Activated naive CD4-positive, alpha-beta T cell treated with anti-CD3 and anti-CD28 coated beads, Interleukin-2, amount 50 U/mL, for 72 hours (primary cell): Measurements from ENCODE around the gene DUSP7. TPM values are rescaled to one million over a fixed set of nuclear protein-coding genes. Genes with fewer than 3 reads are reported as not detected.

ENCODE experiments used
- total RNA-seq, 2 donors: library from RNA; stranded (reverse); gene quantifications; one replicate each; pipeline ENCODE4 v1.2.3, GENCODE V29; 2022

The DUSP7 gene
- total RNA-seq, 2 donors from 2014 or later: 10.8 to 17.5 TPM

Other genes with a start within 250 kb of the DUSP7 start
- not detected for gene IQCF2, start 195.0 kb downstream of the DUSP7 start, total RNA-seq
- not detected for gene IQCF5, start 181.0 kb downstream of the DUSP7 start, total RNA-seq
- gene IQCF1, start 153.2 kb downstream of the DUSP7 start, total RNA-seq: not detected
- gene RRP9, start 114.7 kb downstream of the DUSP7 start, total RNA-seq: 10 to 100 TPM; 23.6 to 33.0 TPM
- 10 to 100 TPM; 17.0 to 18.6 TPM for gene PARP3, start 114.2 kb downstream of the DUSP7 start, total RNA-seq
- not detected for gene GPR62, start 101.2 kb downstream of the DUSP7 start, total RNA-seq
- 10 to 100 TPM; 11.3 to 14.3 TPM for gene PCBP4, start 89.1 kb downstream of the DUSP7 start, total RNA-seq
- gene ABHD14B, start 82.5 kb downstream of the DUSP7 start, total RNA-seq: 10 to 100 TPM; 21.4 to 62.4 TPM
- 1 to 10 TPM; 7.7 to 9.0 TPM for gene ABHD14A, start 81.5 kb downstream of the DUSP7 start, total RNA-seq
- 10 to 100 TPM; 54.7 to 78.5 TPM for gene ACY1, start 73.0 kb downstream of the DUSP7 start, total RNA-seq
- 1,000 to 10,000 TPM; 1,489 to 1,761 TPM for gene RPL29, start 60.7 kb downstream of the DUSP7 start, total RNA-seq
- gene POC1A, start 97.9 kb upstream of the DUSP7 start, total RNA-seq: 10 to 100 TPM; 28.8 to 32.2 TPM
- gene ALAS1, start 141.6 kb upstream of the DUSP7 start, total RNA-seq: 10 to 100 TPM; 56.1 to 72.0 TPM
- gene TLR9, start 169.1 kb upstream of the DUSP7 start, total RNA-seq: under 1 TPM; 0.18 to 0.86 TPM
- 100 to 1,000 TPM in 1 of 2 donors, 10 to 100 TPM in 1; 75.8 to 139 TPM for gene TWF2, start 182.6 kb upstream of the DUSP7 start, total RNA-seq
- gene PPM1M, start 189.2 kb upstream of the DUSP7 start, total RNA-seq: 10 to 100 TPM; 52.3 to 74.1 TPM
- gene WDR82, start 222.1 kb upstream of the DUSP7 start, total RNA-seq: 100 to 1,000 TPM in 1 of 2 donors, 10 to 100 TPM in 1; 96.6 to 129 TPM
- gene GLYCTK, start 231.3 kb upstream of the DUSP7 start, total RNA-seq: 10 to 100 TPM; 20.4 to 24.1 TPM